Occipital lobe (tissue), 2 donors: ENCODE data around the gene EPG5. TPM values are rescaled to one million over a fixed set of nuclear protein-coding genes. Genes with fewer than 3 reads are reported as not detected.
A peak's percentile ranks its signal among the peaks of the same experiment; 100 is the strongest.
"Not testable (repeated sequence)": the region's sequence is repeated elsewhere in the genome, so short reads cannot be mapped to it uniquely, and the experiment has no call there.

Experiments used
- DNase-seq: peaks from one replicate; lab custom pipeline; 2025; lab: John Stamatoyannopoulos, UW
- total RNA-seq: library from RNA; depleted of rRNA; stranded (reverse); fragments of >200 nt; gene quantifications from one replicate; pipeline ENCODE4 v1.2.3, GENCODE V29; 2014

Gene EPG5
- total RNA-seq, 1 donor from 2014 or later: 35.2 TPM

GRCh38 chr18:45980229-45980628 is 13.1 kb upstream of the EPG5 start:
- DNase-seq: no peak

- DNase-seq: no peak
These were observed 11.0 kb upstream of the EPG5 start for GRCh38 chr18:45978084-45978483.

GRCh38 chr18:45976974-45977373 is 9.8 kb upstream of the EPG5 start:
- no peak for DNase-seq

GRCh38 chr18:45976566-45976965 is 9.4 kb upstream of the EPG5 start:
- no peak for DNase-seq

GRCh38 chr18:45974088-45974536 is 7.0 kb upstream of the EPG5 start:
- peak; percentile 41 for DNase-seq

GRCh38 chr18:45964913-45965312 is 2.2 kb downstream of the EPG5 start:
- DNase-seq: not testable (repeated sequence)

GRCh38 chr18:45962866-45963265 is 4.3 kb downstream of the EPG5 start:
- no peak for DNase-seq

GRCh38 chr18:45962461-45962860 is 4.7 kb downstream of the EPG5 start:
- DNase-seq: no peak

- not testable (repeated sequence) for DNase-seq
These were observed 7.6 kb downstream of the EPG5 start for GRCh38 chr18:45959484-45959883.

- DNase-seq: no peak
These were observed 8.4 kb downstream of the EPG5 start for GRCh38 chr18:45958730-45959129.

- DNase-seq: no peak
These were observed 9.1 kb downstream of the EPG5 start for GRCh38 chr18:45958027-45958426.

- no peak for DNase-seq
These were observed 10.0 kb downstream of the EPG5 start for GRCh38 chr18:45957100-45957499.

- no peak for DNase-seq
These were observed 12.8 kb downstream of the EPG5 start for GRCh38 chr18:45954070-45954934.

GRCh38 chr18:45951016-45951714 is 16.0 kb downstream of the EPG5 start:
- no peak for DNase-seq

- DNase-seq: no peak
These were observed 21.5 kb downstream of the EPG5 start for GRCh38 chr18:45945669-45946068.

- DNase-seq: no peak
These were observed 26.4 kb downstream of the EPG5 start for GRCh38 chr18:45940724-45941123.

GRCh38 chr18:45939236-45939635 is 27.9 kb downstream of the EPG5 start:
- DNase-seq: no peak

- DNase-seq: no peak
These were observed 28.6 kb downstream of the EPG5 start for GRCh38 chr18:45938488-45938935.

- no peak for DNase-seq
These were observed 31.4 kb downstream of the EPG5 start for GRCh38 chr18:45935591-45936335.

GRCh38 chr18:45932708-45933107 is 34.4 kb downstream of the EPG5 start:
- no peak for DNase-seq

GRCh38 chr18:45930963-45931362 is 36.2 kb downstream of the EPG5 start:
- DNase-seq: no peak

- DNase-seq: no peak
These were observed 40.4 kb downstream of the EPG5 start for GRCh38 chr18:45926691-45927090.
